ENCODE measurements around the gene TCN2.

DNA sequence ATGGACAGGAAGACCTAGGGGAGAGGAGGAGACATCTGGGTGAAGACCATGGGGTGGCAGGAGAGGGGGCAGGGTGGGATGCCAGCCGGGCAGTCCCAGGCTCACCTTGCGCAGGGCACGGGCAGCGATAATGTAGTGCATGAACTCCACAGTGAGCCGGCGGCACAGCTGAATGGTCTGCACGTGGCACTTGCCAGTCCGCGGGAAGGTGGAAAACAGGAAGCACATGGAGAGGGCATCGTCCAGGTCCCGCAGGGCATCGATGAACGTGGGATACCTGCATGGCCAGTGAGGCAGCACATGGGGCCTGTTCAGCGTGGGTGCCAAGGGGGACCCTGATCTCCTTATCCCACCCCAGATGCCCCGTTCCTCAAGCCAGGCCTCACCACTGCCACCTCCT lies 22.5 kb upstream of the TCN2 start:
- TF ChIP-seq, protein P1, sequence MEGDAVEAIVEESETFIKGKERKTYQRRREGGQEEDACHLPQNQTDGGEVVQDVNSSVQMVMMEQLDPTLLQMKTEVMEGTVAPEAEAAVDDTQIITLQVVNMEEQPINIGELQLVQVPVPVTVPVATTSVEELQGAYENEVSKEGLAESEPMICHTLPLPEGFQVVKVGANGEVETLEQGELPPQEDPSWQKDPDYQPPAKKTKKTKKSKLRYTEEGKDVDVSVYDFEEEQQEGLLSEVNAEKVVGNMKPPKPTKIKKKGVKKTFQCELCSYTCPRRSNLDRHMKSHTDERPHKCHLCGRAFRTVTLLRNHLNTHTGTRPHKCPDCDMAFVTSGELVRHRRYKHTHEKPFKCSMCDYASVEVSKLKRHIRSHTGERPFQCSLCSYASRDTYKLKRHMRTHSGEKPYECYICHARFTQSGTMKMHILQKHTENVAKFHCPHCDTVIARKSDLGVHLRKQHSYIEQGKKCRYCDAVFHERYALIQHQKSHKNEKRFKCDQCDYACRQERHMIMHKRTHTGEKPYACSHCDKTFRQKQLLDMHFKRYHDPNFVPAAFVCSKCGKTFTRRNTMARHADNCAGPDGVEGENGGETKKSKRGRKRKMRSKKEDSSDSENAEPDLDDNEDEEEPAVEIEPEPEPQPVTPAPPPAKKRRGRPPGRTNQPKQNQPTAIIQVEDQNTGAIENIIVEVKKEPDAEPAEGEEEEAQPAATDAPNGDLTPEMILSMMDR (IDR thresholded peaks at IDR 0.05 in 2 of 3, conservative IDR thresholded peaks at IDR 0.05 in 1 of 3; ENCODE audit: control insufficient read depth in 2 of 3, extremely low read depth in 1 of 3, insufficient read depth in 1 of 3, low read depth in 3 of 3, low read length in 3 of 3) = no peak
- no peak for TF ChIP-seq BCL11A (IDR thresholded peaks at IDR 0.05; ENCODE audit: low read depth, low read length)
- TF ChIP-seq POLR2AphosphoS2 (IDR thresholded peaks at IDR 0.05; ENCODE audit: low read depth, low read length) = no peak

All from GM12878 (cell line).